ENCODE measurements around the gene SRPK3. TPM values are rescaled to one million over a fixed set of nuclear protein-coding genes. Genes with fewer than 3 reads are reported as not detected.

SRPK3 gene
- polyA plus RNA-seq, 1 donor (not counting 4 experiments of a cell fraction or from before 2014, with no cell fraction given) = 0.10 TPM

- H2AFZ ChIP-seq (ENCODE audit: control insufficient read depth, low read length) = no peak overlapping the region
- H3K4me1 ChIP-seq (ENCODE audit: control insufficient read depth, extremely low read depth, insufficient read depth, low read length) = no peaks in the 10 kb centered on the region
- no peak for TF ChIP-seq CTCF (optimal IDR thresholded peaks at IDR 0.05 in 1 of 3, IDR thresholded peaks at IDR 0.05 in 1 of 3, conservative IDR thresholded peaks at IDR 0.05 in 1 of 3; ENCODE audit: extremely low read depth in 1 of 3, insufficient read depth in 2 of 3, low read length in 3 of 3)
- TF ChIP-seq EZH2 (IDR thresholded peaks at IDR 0.05; ENCODE audit: low read length) = no peak
- no peaks in the 10 kb centered on the region for H3K36me3 ChIP-seq (ENCODE audit: control insufficient read depth in 2 of 2, extremely low read depth in 1 of 2, insufficient read depth in 2 of 2, low read length in 2 of 2)
- no peaks in the 10 kb centered on the region for H3K79me2 ChIP-seq (ENCODE audit: control insufficient read depth, insufficient read depth, low read length)
- H3K9me1 ChIP-seq (ENCODE audit: control insufficient read depth, extremely low read depth, insufficient read depth, low read length) = no peaks in the 10 kb centered on the region
- no peak overlapping the region for H3K9ac ChIP-seq (ENCODE audit: control insufficient read depth, extremely low read depth, insufficient read depth, low read length)
- no peak overlapping the region for H3K27ac ChIP-seq (ENCODE audit: control insufficient read depth, insufficient read depth, low read length)
- H3K4me2 ChIP-seq (ENCODE audit: control insufficient read depth, extremely low read depth, insufficient read depth, low read depth, low read length) = no peak overlapping the region
- dilution Hi-C loops (cut with MboI; ENCODE audit: extremely low pct_ligation_motif_present, low sequenced_read_pairs) = no loop called here
- no peaks in the 10 kb centered on the region for H3K9me3 ChIP-seq (ENCODE audit: control insufficient read depth, low read depth, low read length)
- no peak overlapping the region for H3K4me3 ChIP-seq (ENCODE audit: control insufficient read depth in 2 of 3, extremely low read depth in 1 of 3, insufficient read depth in 2 of 3, low read depth in 1 of 3, low read length in 3 of 3)
- DNase-seq (ENCODE audit: low read depth, low spot score) (no peak), FAIRE-seq (no peak)
- H4K20me1 ChIP-seq (ENCODE audit: control insufficient read depth, extremely low read depth, insufficient read depth, low read length) = no peaks in the 10 kb centered on the region
- peaks cover 3% of the 10 kb centered on the region for H3K27me3 ChIP-seq (ENCODE audit: control insufficient read depth, extremely low read depth, insufficient read depth, low read length)
Observed at GRCh38 chrX:153813161-153813560, 32.3 kb downstream of the SRPK3 start.

- FAIRE-seq (no peak), DNase-seq (ENCODE audit: low read depth, low spot score) (no peak)
- Histone ChIP-seq H3K4me2 (ENCODE audit: control insufficient read depth, extremely low read depth, insufficient read depth, low read depth, low read length) (no peak overlapping the region), H3K36me3 (ENCODE audit: control insufficient read depth in 2 of 2, extremely low read depth in 1 of 2, insufficient read depth in 2 of 2, low read length in 2 of 2) (no peaks in the 10 kb centered on the region), H3K9ac (ENCODE audit: control insufficient read depth, extremely low read depth, insufficient read depth, low read length) (no peak overlapping the region), H3K9me3 (ENCODE audit: control insufficient read depth, low read depth, low read length) (no peaks in the 10 kb centered on the region), H2AFZ (ENCODE audit: control insufficient read depth, low read length) (no peak overlapping the region), H4K20me1 (ENCODE audit: control insufficient read depth, extremely low read depth, insufficient read depth, low read length) (no peaks in the 10 kb centered on the region), H3K27ac (ENCODE audit: control insufficient read depth, insufficient read depth, low read length) (no peak overlapping the region), H3K4me3 (ENCODE audit: control insufficient read depth in 2 of 3, extremely low read depth in 1 of 3, insufficient read depth in 2 of 3, low read depth in 1 of 3, low read length in 3 of 3) (no peak overlapping the region), H3K79me2 (ENCODE audit: control insufficient read depth, insufficient read depth, low read length) (no peaks in the 10 kb centered on the region), H3K9me1 (ENCODE audit: control insufficient read depth, extremely low read depth, insufficient read depth, low read length) (no peaks in the 10 kb centered on the region), H3K27me3 (ENCODE audit: control insufficient read depth, extremely low read depth, insufficient read depth, low read length) (peaks cover 8% of the 10 kb centered on the region), H3K4me1 (ENCODE audit: control insufficient read depth, extremely low read depth, insufficient read depth, low read length) (no peaks in the 10 kb centered on the region)
- dilution Hi-C loops (cut with MboI; ENCODE audit: extremely low pct_ligation_motif_present, low sequenced_read_pairs) = no loop called here
- no peak for TF ChIP-seq CTCF (optimal IDR thresholded peaks at IDR 0.05 in 1 of 3, IDR thresholded peaks at IDR 0.05 in 1 of 3, conservative IDR thresholded peaks at IDR 0.05 in 1 of 3; ENCODE audit: extremely low read depth in 1 of 3, insufficient read depth in 2 of 3, low read length in 3 of 3)
- TF ChIP-seq EZH2 (IDR thresholded peaks at IDR 0.05; ENCODE audit: low read length) = no peak
Observed at GRCh38 chrX:153814591-153815315, 33.9 kb downstream of the SRPK3 start.

All from keratinocyte (primary cell).